Stimulated activated naive CD4-positive, alpha-beta T cell treated with Interleukin-2 at 50 U/mL for 16 hours (primary cell): Measurements from ENCODE around the gene RAB3GAP1.
A peak's percentile ranks its signal among the peaks of the same experiment; 100 is the strongest.
"Not testable (repeated sequence)": the region's sequence is repeated elsewhere in the genome, so short reads cannot be mapped to it uniquely, and the experiment has no call there.

Experiments used
- DNase-seq: peaks from one replicate; lab custom pipeline; 2025; lab: John Stamatoyannopoulos, UW

The RAB3GAP1 gene

GRCh38 chr2:135052042-135052876, at the start of gene RAB3GAP1:
Gene RAB3GAP1, plus strand, starts transcription at chr2:135052292. Its CDS starts 16 bp downstream, at chr2:135052308.
- DNase-seq = peak; percentile 91

DNA sequence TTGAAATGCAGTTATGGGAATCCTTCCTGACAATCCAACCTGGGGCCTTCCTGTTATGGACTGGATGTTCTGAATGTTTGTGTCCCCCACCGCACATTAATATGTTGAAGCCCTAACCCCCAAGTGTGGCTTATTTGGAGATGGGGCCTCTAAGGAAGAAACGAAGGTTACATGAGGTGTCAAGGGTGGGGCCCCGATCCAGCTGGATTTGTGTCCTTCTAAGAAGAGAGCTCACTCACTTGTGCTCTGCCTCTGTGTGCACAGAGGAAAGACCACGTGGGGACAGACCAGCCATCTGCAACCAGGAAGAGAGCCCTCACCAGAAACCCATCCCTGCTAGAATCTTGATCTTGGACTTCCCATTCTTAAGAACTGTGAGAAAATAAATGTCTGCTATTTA, 49.3 kb upstream of the RAB3GAP1 start:
- no peak for DNase-seq

DNA sequence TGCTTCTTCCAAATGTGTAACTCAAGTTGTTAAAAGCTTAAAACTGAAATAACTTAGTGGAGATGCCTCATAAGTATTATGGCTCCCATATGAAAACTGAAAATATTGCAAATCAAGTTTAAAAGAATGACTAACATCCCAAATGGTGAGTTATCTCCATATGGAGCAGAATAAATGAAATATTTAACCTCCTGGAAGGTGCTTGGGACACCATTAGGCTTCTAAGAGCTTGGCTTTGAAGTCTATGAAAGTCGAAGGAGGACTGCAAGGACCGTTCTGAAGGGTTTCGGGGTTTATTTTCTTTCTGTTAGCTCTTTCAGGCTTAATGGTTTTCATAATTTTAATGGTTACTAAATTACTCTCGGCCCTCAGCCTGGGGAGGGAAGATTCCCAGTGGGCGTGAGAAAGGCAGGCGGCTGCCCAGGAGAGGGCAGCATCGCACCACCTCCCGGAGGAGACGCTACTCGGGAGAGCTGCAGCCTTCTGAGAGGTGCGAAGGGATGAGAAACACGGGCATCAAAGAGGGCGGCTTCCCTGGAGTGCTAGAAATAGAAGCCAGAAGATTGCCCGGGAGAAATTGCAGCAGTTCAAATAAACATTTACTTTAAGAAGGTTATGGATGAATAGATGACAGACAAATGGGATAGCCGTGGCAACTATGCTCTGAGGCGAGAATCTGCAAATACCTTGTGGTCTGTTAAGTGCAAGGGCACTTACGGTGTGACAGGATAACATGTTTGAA, 47.9 kb upstream of the RAB3GAP1 start:
- peak; percentile 49 for DNase-seq

- DNase-seq = no peak
These were observed 46.3 kb upstream of the RAB3GAP1 start for GRCh38 chr2:135005753-135006152.

DNA sequence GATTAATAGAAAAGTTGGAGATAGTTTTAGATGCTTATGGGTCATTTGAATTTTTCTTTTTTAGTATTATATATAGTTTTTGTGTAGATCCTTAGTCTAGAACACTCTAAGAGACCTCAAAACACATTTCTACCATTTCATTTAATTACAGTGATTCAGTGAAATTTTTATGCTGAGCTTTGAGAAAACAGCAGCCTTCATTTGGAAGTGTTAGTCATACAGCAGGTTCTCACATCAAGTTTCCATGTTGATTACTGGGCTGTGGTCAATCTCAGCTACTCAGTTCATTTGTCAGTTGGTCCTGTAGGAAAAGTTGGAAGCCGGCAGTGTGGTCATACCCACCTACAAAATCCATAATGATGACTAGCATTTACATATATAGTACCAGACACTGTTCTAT, 42.8 kb upstream of the RAB3GAP1 start:
- no peak for DNase-seq

DNA sequence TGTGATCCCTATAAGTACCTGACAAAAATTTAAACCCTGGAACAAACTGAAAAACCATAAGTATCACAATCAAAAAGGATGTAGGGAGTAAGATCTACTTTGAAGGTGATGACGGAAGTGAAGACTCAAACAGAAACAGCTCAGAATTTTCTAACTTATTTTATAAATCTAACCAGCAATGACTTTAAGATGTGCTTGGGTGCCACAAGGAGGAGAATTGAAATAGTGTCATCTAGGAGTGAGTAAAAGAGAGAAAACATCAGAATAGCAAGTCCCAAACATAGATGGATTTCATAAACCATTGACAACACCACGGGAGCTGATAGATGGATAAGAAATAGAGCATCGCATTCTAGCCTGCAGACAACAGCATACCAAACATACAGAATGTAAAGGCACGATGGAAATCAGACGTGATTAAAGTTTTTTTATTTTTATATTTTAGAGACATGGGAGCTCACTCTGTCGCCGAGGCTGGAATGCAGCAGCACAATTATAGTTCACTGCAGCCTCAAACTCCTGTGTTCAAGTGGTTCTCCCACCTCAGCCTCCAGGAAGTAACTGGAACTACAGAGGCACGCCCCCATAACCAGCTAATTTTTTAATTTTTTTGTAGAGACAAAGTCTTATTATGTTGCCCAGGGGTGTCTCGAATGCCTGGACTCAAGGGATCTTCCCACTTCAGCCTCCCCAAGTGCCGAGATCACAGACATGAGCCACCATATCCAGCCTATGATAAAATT, 41.7 kb upstream of the RAB3GAP1 start:
- no peak for DNase-seq

DNA sequence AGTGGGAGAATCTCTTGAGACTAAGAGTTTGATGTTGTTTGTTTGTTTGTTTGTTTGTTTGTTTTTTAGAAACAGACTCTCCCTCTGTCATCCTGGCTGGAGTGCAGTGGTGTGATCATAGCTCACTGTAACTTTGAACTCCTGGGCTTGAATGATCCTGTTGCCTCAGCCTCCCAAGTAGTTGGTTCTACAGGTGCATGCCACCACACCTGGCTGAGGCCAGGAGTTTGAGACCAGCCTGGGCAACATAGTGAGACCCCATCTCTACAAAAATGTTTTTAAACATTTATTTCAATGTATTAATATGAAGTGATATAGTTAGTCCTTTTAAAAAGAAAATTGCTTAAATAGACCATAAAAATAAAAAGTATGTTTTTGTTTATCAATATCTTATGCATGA, 40.5 kb upstream of the RAB3GAP1 start:
- DNase-seq = no peak

DNA sequence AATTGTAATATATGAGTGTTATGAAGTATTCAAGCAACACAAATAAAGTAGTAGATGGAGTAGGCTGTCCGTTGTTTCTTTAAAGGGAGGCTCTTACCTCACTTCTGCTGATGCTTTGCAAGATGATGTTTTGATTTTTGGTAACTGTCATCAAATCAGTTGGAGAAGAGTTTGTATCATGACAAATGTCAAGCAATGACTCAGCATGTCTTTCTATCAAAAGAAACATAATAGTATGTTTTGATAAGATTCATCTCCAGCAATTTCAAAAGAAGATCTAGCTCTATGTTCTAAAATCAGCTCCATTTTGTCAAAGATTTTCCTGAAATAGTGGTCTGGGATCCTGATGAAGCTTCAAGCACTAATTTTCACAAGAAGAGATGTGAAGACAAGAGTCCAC, 30.5 kb upstream of the RAB3GAP1 start:
- DNase-seq = no peak

GRCh38 chr2:135022952-135023880, 28.9 kb upstream of the RAB3GAP1 start:
- DNase-seq = no peak

- DNase-seq = no peak
These were observed 28.1 kb upstream of the RAB3GAP1 start for GRCh38 chr2:135023886-135024485.

- no peak for DNase-seq
These were observed 22.5 kb upstream of the RAB3GAP1 start for GRCh38 chr2:135029481-135030134.

GRCh38 chr2:135030826-135031225, 21.3 kb upstream of the RAB3GAP1 start:
- no peak for DNase-seq

DNA sequence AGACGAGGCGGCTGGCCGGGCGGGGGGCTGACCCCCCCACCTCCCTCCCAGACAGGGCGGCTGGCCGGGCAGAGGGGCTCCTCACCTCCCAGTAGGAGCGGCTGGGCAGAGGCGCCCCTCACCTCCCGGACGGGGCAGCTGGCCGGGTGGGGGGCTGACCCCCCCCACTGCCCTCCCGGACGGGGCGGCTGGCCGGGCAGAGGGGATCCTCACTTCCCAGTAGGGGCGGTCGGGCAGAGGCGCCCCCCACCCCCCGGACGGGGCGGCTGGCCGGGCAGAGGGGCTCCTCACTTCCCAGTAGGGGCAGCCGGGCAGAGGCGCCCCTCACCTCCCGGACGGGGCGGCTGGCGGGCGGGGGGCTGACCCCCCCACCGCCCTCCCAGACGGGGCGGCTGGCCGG, 18.9 kb upstream of the RAB3GAP1 start:
- DNase-seq = not testable (repeated sequence)

- no peak for DNase-seq
These were observed 14.3 kb upstream of the RAB3GAP1 start for GRCh38 chr2:135037831-135038230.

DNA sequence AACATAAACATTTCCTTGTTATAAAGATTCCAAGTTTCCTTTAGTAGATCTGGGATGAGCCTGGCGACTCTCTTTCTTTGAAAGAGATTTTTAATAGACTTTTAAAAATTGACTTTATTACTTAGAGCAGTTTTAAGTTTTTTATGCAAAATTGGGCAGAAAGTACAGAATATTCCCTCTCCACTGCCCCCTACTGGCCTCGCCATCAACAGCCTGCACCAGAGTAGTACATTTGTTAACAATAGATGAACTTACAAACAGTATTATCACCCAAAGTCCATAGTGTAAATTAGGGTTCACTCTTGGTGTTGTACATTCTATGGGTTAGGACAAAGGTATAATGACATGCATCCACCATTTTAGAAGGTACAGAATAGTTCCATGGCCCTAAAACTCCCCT, 8.7 kb upstream of the RAB3GAP1 start:
- DNase-seq = peak; percentile 23

- DNase-seq = no peak
These were observed 4.8 kb upstream of the RAB3GAP1 start, which contains the start of gene MAP3K19 for GRCh38 chr2:135047300-135047699. Gene MAP3K19, minus strand, starts transcription at chr2:135047447. Its CDS starts 22,800 bp downstream, at chr2:135024647.

DNA sequence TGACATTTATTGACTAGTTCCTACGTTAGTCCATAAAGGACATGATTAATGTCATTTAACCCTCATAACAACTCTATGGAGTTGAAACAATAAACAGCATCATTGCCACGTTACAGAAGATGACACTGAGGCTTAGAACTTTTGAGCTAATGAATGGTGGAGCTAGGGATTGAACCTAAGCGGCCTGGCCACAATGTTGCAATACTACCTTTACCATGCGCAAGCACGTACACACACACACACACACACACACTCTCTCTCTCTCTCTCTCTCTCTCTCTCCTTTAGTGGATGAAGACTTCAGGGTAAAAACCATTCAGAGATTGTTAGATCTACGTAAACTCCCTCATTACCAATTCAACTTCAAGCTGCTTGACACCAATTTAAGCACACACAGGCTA, 4.0 kb upstream of the RAB3GAP1 start:
- no peak for DNase-seq

DNA sequence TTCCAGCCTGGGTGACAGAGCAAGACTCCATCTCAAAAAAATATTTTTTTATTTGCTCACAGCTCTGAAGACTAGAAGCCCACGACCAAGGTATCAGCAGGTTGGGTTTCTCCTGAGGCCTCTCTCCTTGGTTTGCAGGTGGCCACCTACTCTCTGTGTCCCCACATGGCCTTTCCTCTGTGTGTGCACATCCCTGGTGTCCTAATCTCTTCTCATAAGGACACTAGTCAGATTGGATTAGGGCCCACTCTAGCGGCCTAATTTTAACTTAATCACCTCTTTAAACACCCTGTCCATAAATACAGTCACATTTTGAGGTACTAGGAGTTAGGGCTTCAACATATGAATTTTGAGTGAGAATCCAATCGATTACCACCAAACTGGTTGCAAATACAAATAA, 2.0 kb upstream of the RAB3GAP1 start:
- no peak for DNase-seq

GRCh38 chr2:135050684-135051083, 1.4 kb upstream of the RAB3GAP1 start:
- no peak for DNase-seq

GRCh38 chr2:135052997-135053474, 944 bp downstream of the RAB3GAP1 start:
- DNase-seq = peak; percentile 18
